ENCODE measurements around the gene TC2N.

Gene TC2N

GRCh38 chr14:91862417-91862816 is 4.9 kb downstream of the TC2N start:
- ATAC-seq (ENCODE audit: low read depth) (no peak), DNase-seq (ENCODE audit: low spot score) (no peak)
- H3K9me3 ChIP-seq (ENCODE audit: severe bottlenecking), result no peaks in the 10 kb centered on the region
- no peaks in the 10 kb centered on the region for H3K36me3 ChIP-seq (ENCODE audit: low read depth)
- TF ChIP-seq CTCF (IDR thresholded peaks at IDR 0.05; ENCODE audit: poor library complexity, severe bottlenecking), result no peak
- no peaks in the 10 kb centered on the region for H3K27me3 ChIP-seq (ENCODE audit: insufficient read depth, poor library complexity, severe bottlenecking)
- H3K27ac ChIP-seq (ENCODE audit: poor library complexity, severe bottlenecking), result no peak overlapping the region
- no peak overlapping the region for H3K4me3 ChIP-seq (ENCODE audit: severe bottlenecking)
- H3K4me1 ChIP-seq (ENCODE audit: insufficient read depth, poor library complexity, severe bottlenecking), result no peaks in the 10 kb centered on the region

- Histone ChIP-seq H3K27me3 (ENCODE audit: insufficient read depth, poor library complexity, severe bottlenecking) (no peaks in the 10 kb centered on the region), H3K4me1 (ENCODE audit: insufficient read depth, poor library complexity, severe bottlenecking) (no peaks in the 10 kb centered on the region), H3K27ac (ENCODE audit: poor library complexity, severe bottlenecking) (no peak overlapping the region), H3K9me3 (ENCODE audit: severe bottlenecking) (no peaks in the 10 kb centered on the region), H3K36me3 (ENCODE audit: low read depth) (no peaks in the 10 kb centered on the region), H3K4me3 (ENCODE audit: severe bottlenecking) (no peak overlapping the region)
- no peak for DNase-seq (ENCODE audit: low spot score)
- no peak for ATAC-seq (ENCODE audit: low read depth)
- no peak for TF ChIP-seq CTCF (IDR thresholded peaks at IDR 0.05; ENCODE audit: poor library complexity, severe bottlenecking)
These were observed 6.2 kb downstream of the TC2N start for GRCh38 chr14:91861091-91861490.

GRCh38 chr14:91860238-91860637 is 7.1 kb downstream of the TC2N start:
- no peaks in the 10 kb centered on the region for H3K9me3 ChIP-seq (ENCODE audit: severe bottlenecking)
- no peaks in the 10 kb centered on the region for H3K36me3 ChIP-seq (ENCODE audit: low read depth)
- H3K4me1 ChIP-seq (ENCODE audit: insufficient read depth, poor library complexity, severe bottlenecking), result no peaks in the 10 kb centered on the region
- H3K27me3 ChIP-seq (ENCODE audit: insufficient read depth, poor library complexity, severe bottlenecking), result no peaks in the 10 kb centered on the region
- H3K27ac ChIP-seq (ENCODE audit: poor library complexity, severe bottlenecking), result no peak overlapping the region
- no peak for TF ChIP-seq CTCF (IDR thresholded peaks at IDR 0.05; ENCODE audit: poor library complexity, severe bottlenecking)
- ATAC-seq (ENCODE audit: low read depth) (no peak), DNase-seq (ENCODE audit: low spot score) (no peak)
- no peak overlapping the region for H3K4me3 ChIP-seq (ENCODE audit: severe bottlenecking)

GRCh38 chr14:91858536-91859275 is 8.6 kb downstream of the TC2N start:
- H3K36me3 ChIP-seq (ENCODE audit: low read depth), result no peaks in the 10 kb centered on the region
- ATAC-seq (ENCODE audit: low read depth) (peak; percentile 41; the same call in 2 of the 3 replicates), DNase-seq (ENCODE audit: low spot score) (no peak)
- no peak overlapping the region for H3K27ac ChIP-seq (ENCODE audit: poor library complexity, severe bottlenecking)
- no peaks in the 10 kb centered on the region for H3K4me1 ChIP-seq (ENCODE audit: insufficient read depth, poor library complexity, severe bottlenecking)
- no peak overlapping the region for H3K4me3 ChIP-seq (ENCODE audit: severe bottlenecking)
- TF ChIP-seq CTCF (IDR thresholded peaks at IDR 0.05; ENCODE audit: poor library complexity, severe bottlenecking), result peak; percentile 50
- H3K9me3 ChIP-seq (ENCODE audit: severe bottlenecking), result no peaks in the 10 kb centered on the region
- H3K27me3 ChIP-seq (ENCODE audit: insufficient read depth, poor library complexity, severe bottlenecking), result no peaks in the 10 kb centered on the region

- no peak for TF ChIP-seq CTCF (IDR thresholded peaks at IDR 0.05; ENCODE audit: poor library complexity, severe bottlenecking)
- H3K4me1 ChIP-seq (ENCODE audit: insufficient read depth, poor library complexity, severe bottlenecking), result no peaks in the 10 kb centered on the region
- H3K27ac ChIP-seq (ENCODE audit: poor library complexity, severe bottlenecking), result no peak overlapping the region
- DNase-seq (ENCODE audit: low spot score) (no peak), ATAC-seq (ENCODE audit: low read depth) (no peak)
- H3K36me3 ChIP-seq (ENCODE audit: low read depth), result no peaks in the 10 kb centered on the region
- H3K27me3 ChIP-seq (ENCODE audit: insufficient read depth, poor library complexity, severe bottlenecking), result no peaks in the 10 kb centered on the region
- H3K9me3 ChIP-seq (ENCODE audit: severe bottlenecking), result no peaks in the 10 kb centered on the region
- H3K4me3 ChIP-seq (ENCODE audit: severe bottlenecking), result no peak overlapping the region
These were observed 9.7 kb downstream of the TC2N start for GRCh38 chr14:91857614-91858013.
